Measurements from ENCODE around the gene COX4I1.

Gene COX4I1

DNA sequence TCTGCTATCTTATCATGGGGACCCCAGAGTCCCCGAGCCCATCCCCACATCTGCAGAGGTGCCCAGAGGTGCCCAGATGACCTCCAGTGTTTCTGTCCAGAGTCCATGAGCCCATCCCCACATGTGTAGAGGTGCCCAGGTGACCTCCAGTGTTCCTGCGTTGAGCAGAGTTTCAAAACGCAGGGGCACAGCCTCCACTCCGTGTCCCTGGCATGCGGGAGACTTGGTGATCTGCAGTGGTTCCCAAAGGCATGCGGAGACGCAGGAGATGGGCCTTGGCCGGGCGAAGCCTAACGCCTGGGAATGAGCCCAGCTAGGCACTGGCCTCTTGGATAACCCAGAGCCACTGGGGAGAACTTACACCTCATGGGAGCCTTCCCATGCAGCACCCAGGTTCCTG, 41.3 kb downstream of the COX4I1 start:
- Histone ChIP-seq H3K9ac (ENCODE audit: insufficient read length) (no peak overlapping the region), H3K4me3 (no peak overlapping the region), H3K27ac (no peak overlapping the region), H3K9me3 (ENCODE audit: low read depth, low read length) (no peaks in the 10 kb centered on the region), H3K36me3 (ENCODE audit: insufficient read depth, low read length) (no peaks in the 10 kb centered on the region)
- no peak for TF ChIP-seq POLR2AphosphoS5 (IDR thresholded peaks at IDR 0.05; ENCODE audit: borderline replicate concordance, low read depth, low read length)
- no peak for TF ChIP-seq FOXP2 (optimal IDR thresholded peaks at IDR 0.05; ENCODE audit: control extremely low read depth, extremely low read length, insufficient read depth)
- no peak for TF ChIP-seq EZH2 (IDR thresholded peaks at IDR 0.05)
- DNase-seq (ENCODE audit: low read depth, low spot score): no peak

GRCh38 chr16:85842435-85842834, 42.9 kb downstream of the COX4I1 start:
- no peaks in the 10 kb centered on the region for H3K9me3 ChIP-seq (ENCODE audit: low read depth, low read length)
- DNase-seq (ENCODE audit: low read depth, low spot score): no peak
- no peak overlapping the region for H3K27ac ChIP-seq
- H3K4me3 ChIP-seq: no peak overlapping the region
- no peak overlapping the region for H3K9ac ChIP-seq (ENCODE audit: insufficient read length)
- TF ChIP-seq POLR2AphosphoS5 (IDR thresholded peaks at IDR 0.05; ENCODE audit: borderline replicate concordance, low read depth, low read length) (no peak), FOXP2 (optimal IDR thresholded peaks at IDR 0.05; ENCODE audit: control extremely low read depth, extremely low read length, insufficient read depth) (no peak), EZH2 (IDR thresholded peaks at IDR 0.05) (no peak)
- no peaks in the 10 kb centered on the region for H3K36me3 ChIP-seq (ENCODE audit: insufficient read depth, low read length)

DNA sequence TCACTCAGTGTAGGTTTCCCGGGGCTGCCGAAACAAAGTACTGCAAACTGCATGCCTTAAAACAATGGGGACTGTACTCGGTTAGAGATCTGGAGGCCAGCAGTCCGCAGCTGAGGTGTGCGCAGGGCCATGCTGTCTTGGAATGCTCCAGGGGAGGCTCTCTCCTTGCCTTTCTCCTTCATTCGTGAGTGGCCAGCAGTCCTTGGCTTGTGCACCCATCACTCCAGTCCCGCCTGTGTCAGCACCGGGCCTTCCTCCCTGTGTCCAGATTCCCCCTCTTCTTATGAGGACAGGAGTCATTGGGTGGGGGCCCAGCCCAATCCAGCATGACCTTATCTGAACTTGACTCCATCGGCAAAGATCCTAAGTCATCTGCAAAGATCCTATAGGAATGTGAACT, 43.4 kb downstream of the COX4I1 start:
- no peak overlapping the region for H3K27ac ChIP-seq
- no peak overlapping the region for H3K9ac ChIP-seq (ENCODE audit: insufficient read length)
- no peak overlapping the region for H3K4me3 ChIP-seq
- no peak for TF ChIP-seq FOXP2 (optimal IDR thresholded peaks at IDR 0.05; ENCODE audit: control extremely low read depth, extremely low read length, insufficient read depth)
- no peak for TF ChIP-seq POLR2AphosphoS5 (IDR thresholded peaks at IDR 0.05; ENCODE audit: borderline replicate concordance, low read depth, low read length)
- no peak for TF ChIP-seq EZH2 (IDR thresholded peaks at IDR 0.05)
- no peak for DNase-seq (ENCODE audit: low read depth, low spot score)
- no peaks in the 10 kb centered on the region for H3K9me3 ChIP-seq (ENCODE audit: low read depth, low read length)
- H3K36me3 ChIP-seq (ENCODE audit: insufficient read depth, low read length): no peaks in the 10 kb centered on the region

- Histone ChIP-seq H3K4me3 (no peak overlapping the region), H3K9me3 (ENCODE audit: low read depth, low read length) (no peaks in the 10 kb centered on the region), H3K36me3 (ENCODE audit: insufficient read depth, low read length) (no peaks in the 10 kb centered on the region), H3K9ac (ENCODE audit: insufficient read length) (no peak overlapping the region), H3K27ac (no peak overlapping the region)
- TF ChIP-seq EZH2 (IDR thresholded peaks at IDR 0.05) (no peak), FOXP2 (optimal IDR thresholded peaks at IDR 0.05; ENCODE audit: control extremely low read depth, extremely low read length, insufficient read depth) (no peak), POLR2AphosphoS5 (IDR thresholded peaks at IDR 0.05; ENCODE audit: borderline replicate concordance, low read depth, low read length) (no peak)
- no peak for DNase-seq (ENCODE audit: low read depth, low spot score)
Observed at GRCh38 chr16:85843471-85844168, 44.1 kb downstream of the COX4I1 start.

DNA sequence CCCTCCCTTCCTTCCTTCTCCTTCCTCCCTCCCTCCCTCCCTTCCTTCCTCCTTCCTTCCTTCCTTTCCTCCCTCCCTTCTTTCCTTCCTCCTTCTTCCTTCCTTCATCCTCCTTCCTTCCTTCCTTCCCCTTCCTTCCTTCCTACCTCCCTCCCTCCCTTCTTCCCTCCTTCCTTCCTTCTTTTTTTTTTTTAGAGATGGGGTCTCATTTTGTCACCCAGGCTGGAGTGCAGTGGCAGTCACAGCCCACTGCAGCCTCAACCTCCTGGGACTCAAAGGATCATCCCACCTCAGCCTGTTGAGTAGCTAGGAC, 44.6 kb downstream of the COX4I1 start:
- Histone ChIP-seq H3K27ac (no peak overlapping the region), H3K9ac (ENCODE audit: insufficient read length) (no peak overlapping the region), H3K36me3 (ENCODE audit: insufficient read depth, low read length) (no peaks in the 10 kb centered on the region), H3K9me3 (ENCODE audit: low read depth, low read length) (no peaks in the 10 kb centered on the region), H3K4me3 (no peak overlapping the region)
- no peak for DNase-seq (ENCODE audit: low read depth, low spot score)
- no peak for TF ChIP-seq EZH2 (IDR thresholded peaks at IDR 0.05)

- Histone ChIP-seq H3K9me3 (ENCODE audit: low read depth, low read length) (no peaks in the 10 kb centered on the region), H3K4me3 (no peak overlapping the region), H3K36me3 (ENCODE audit: insufficient read depth, low read length) (no peaks in the 10 kb centered on the region), H3K9ac (ENCODE audit: insufficient read length) (no peak overlapping the region), H3K27ac (no peak overlapping the region)
- no peak for DNase-seq (ENCODE audit: low read depth, low spot score)
- TF ChIP-seq EZH2 (IDR thresholded peaks at IDR 0.05) (no peak), POLR2AphosphoS5 (IDR thresholded peaks at IDR 0.05; ENCODE audit: borderline replicate concordance, low read depth, low read length) (no peak), FOXP2 (optimal IDR thresholded peaks at IDR 0.05; ENCODE audit: control extremely low read depth, extremely low read length, insufficient read depth) (no peak)
Observed at GRCh38 chr16:85844786-85845185, 45.3 kb downstream of the COX4I1 start.

GRCh38 chr16:85845266-85845665, 45.8 kb downstream of the COX4I1 start:
- H3K9ac ChIP-seq (ENCODE audit: insufficient read length): no peak overlapping the region
- H3K9me3 ChIP-seq (ENCODE audit: low read depth, low read length): no peaks in the 10 kb centered on the region
- no peaks in the 10 kb centered on the region for H3K36me3 ChIP-seq (ENCODE audit: insufficient read depth, low read length)
- DNase-seq (ENCODE audit: low read depth, low spot score): no peak
- no peak overlapping the region for H3K4me3 ChIP-seq
- TF ChIP-seq EZH2 (IDR thresholded peaks at IDR 0.05) (no peak), FOXP2 (optimal IDR thresholded peaks at IDR 0.05; ENCODE audit: control extremely low read depth, extremely low read length, insufficient read depth) (no peak), POLR2AphosphoS5 (IDR thresholded peaks at IDR 0.05; ENCODE audit: borderline replicate concordance, low read depth, low read length) (no peak)
- no peak overlapping the region for H3K27ac ChIP-seq

GRCh38 chr16:85846461-85846860, 47.0 kb downstream of the COX4I1 start:
- no peak overlapping the region for H3K9ac ChIP-seq (ENCODE audit: insufficient read length)
- H3K4me3 ChIP-seq: no peak overlapping the region
- TF ChIP-seq EZH2 (IDR thresholded peaks at IDR 0.05) (no peak), FOXP2 (optimal IDR thresholded peaks at IDR 0.05; ENCODE audit: control extremely low read depth, extremely low read length, insufficient read depth) (no peak), POLR2AphosphoS5 (IDR thresholded peaks at IDR 0.05; ENCODE audit: borderline replicate concordance, low read depth, low read length) (no peak)
- no peaks in the 10 kb centered on the region for H3K9me3 ChIP-seq (ENCODE audit: low read depth, low read length)
- H3K27ac ChIP-seq: no peak overlapping the region
- DNase-seq (ENCODE audit: low read depth, low spot score): no peak
- H3K36me3 ChIP-seq (ENCODE audit: insufficient read depth, low read length): no peaks in the 10 kb centered on the region

- no peak for TF ChIP-seq EZH2 (IDR thresholded peaks at IDR 0.05)
- TF ChIP-seq POLR2AphosphoS5 (IDR thresholded peaks at IDR 0.05; ENCODE audit: borderline replicate concordance, low read depth, low read length): no peak
- TF ChIP-seq FOXP2 (optimal IDR thresholded peaks at IDR 0.05; ENCODE audit: control extremely low read depth, extremely low read length, insufficient read depth): no peak
- no peak overlapping the region for H3K27ac ChIP-seq
- no peak overlapping the region for H3K9ac ChIP-seq (ENCODE audit: insufficient read length)
- DNase-seq (ENCODE audit: low read depth, low spot score): no peak
- H3K9me3 ChIP-seq (ENCODE audit: low read depth, low read length): no peaks in the 10 kb centered on the region
- no peak overlapping the region for H3K4me3 ChIP-seq
- no peaks in the 10 kb centered on the region for H3K36me3 ChIP-seq (ENCODE audit: insufficient read depth, low read length)
Observed at GRCh38 chr16:85847036-85847435, 47.5 kb downstream of the COX4I1 start.

All from SK-N-MC (cell line).